Activated CD4-positive, alpha-beta T cell treated with anti-CD3 and anti-CD28 coated beads for 36 hours (primary cell): Measurements from ENCODE around the gene ERN1. TPM values are rescaled to one million over a fixed set of nuclear protein-coding genes. Genes with fewer than 3 reads are reported as not detected.
A peak's percentile ranks its signal among the peaks of the same experiment; 100 is the strongest.
"Not testable (repeated sequence)": the region's sequence is repeated elsewhere in the genome, so short reads cannot be mapped to it uniquely, and the experiment has no call there.

Experiments used
- ATAC-seq: fragments of 200-7000 bp; cut with Tn5 transposase; one replicate; pipeline ENCODE4 v1.10.0; 2021; ENCODE audit warnings: mild to moderate bottlenecking, moderate library complexity
- CTCF ChIA-PET: fragments of 350-600 bp; sonication (Branson Sonifier 250); formaldehyde crosslinking; loops from one replicate; lab custom pipeline; 2021; ENCODE audit warnings: antibody characterized with exemption; lab: Charles Lee
- POLR2A ChIA-PET: fragments of 350-600 bp; sonication (Branson Sonifier 250); formaldehyde crosslinking; loops from one replicate; lab custom pipeline; 2021; ENCODE audit warnings: antibody characterized with exemption, inconsistent platforms; lab: Charles Lee
- DNase-seq: peaks from one replicate; pipeline ENCODE4 v3.0.0-alpha.2; 2020
- H3K27ac Mint-ChIP-seq: one replicate; pipeline ENCODE4 v1.8.0; 2021; ENCODE audit warnings: mixed read lengths
- H3K27me3 Mint-ChIP-seq: one replicate; pipeline ENCODE4 v1.8.0; 2021; ENCODE audit warnings: mixed read lengths
- H3K36me3 Mint-ChIP-seq: one replicate; pipeline ENCODE4 v1.8.0; 2021; ENCODE audit warnings: low read depth, mixed read lengths
- H3K4me1 Mint-ChIP-seq: one replicate; pipeline ENCODE4 v1.8.0; 2021; ENCODE audit warnings: mixed read lengths
- H3K4me3 Mint-ChIP-seq: one replicate; pipeline ENCODE4 v1.8.0; 2021; ENCODE audit warnings: mild to moderate bottlenecking, moderate library complexity, mixed read lengths
- H3K9me3 Mint-ChIP-seq: one replicate; pipeline ENCODE4 v1.8.0; 2021; ENCODE audit warnings: low read depth, mixed read lengths
- intact Hi-C, 2 experiments: fragments of 100-400 bp; cut with DNase I in 1 of 2; cut with micrococcal nuclease in 1 of 2; formaldehyde crosslinking; loops; one replicate each; pipeline versions ENCODE4 v1.14.2 to v1.15.1; 2022 to 2024; cut with DNase I, micrococcal nuclease
- total RNA-seq, 2 experiments: library from RNA; stranded (reverse); gene quantifications; one replicate each; pipeline ENCODE4 v1.2.3, GENCODE V29; 2021

Gene ERN1
- 10 to 100 TPM; 23.7 to 26.8 TPM for total RNA-seq

GRCh38 chr17:64129765-64130558 lies at the start of gene ERN1:
ERN1 (minus strand) TSS chr17:64130144; CDS start chr17:64130029, 115 bp downstream.
- ChIA-PET CTCF (interaction anchor here (0.6 to 10.8 kb wide), 15 partner anchors 9 to 1429 kb away, joined by 3 to 362 read pairs (median 4); partner anchors contain the start of genes CD79B and ICAM2), POLR2A (interaction anchor here (0.6 to 4.0 kb wide), 9 partner anchors 9 to 375 kb away, joined by 3 to 24 read pairs (median 6); partner anchors contain the start of gene ICAM2)
- Mint-ChIP-seq H3K36me3 (peaks cover 7% of the 10 kb centered on the region), H3K27me3 (no peaks in the 10 kb centered on the region), H3K4me1 (peaks cover 54% of the 10 kb centered on the region), H3K9me3 (no peaks in the 10 kb centered on the region), H3K27ac (peak within 1 kb of the TSS; percentile 96), H3K4me3 (peak within 1 kb of the TSS; percentile 87)
- ATAC-seq (peak; percentile 84), DNase-seq (peak; percentile 97)
- intact Hi-C loops = loop anchor here (1.0 to 5.0 kb wide), 16 partner anchors 9 to 507 kb away; partner anchors contain the start of genes ICAM2 (in 2 of the 2), TEX2 (in 2 of the 2), CCDC47 (in 1 of the 2) and CEP95 (in 1 of the 2)

DNA sequence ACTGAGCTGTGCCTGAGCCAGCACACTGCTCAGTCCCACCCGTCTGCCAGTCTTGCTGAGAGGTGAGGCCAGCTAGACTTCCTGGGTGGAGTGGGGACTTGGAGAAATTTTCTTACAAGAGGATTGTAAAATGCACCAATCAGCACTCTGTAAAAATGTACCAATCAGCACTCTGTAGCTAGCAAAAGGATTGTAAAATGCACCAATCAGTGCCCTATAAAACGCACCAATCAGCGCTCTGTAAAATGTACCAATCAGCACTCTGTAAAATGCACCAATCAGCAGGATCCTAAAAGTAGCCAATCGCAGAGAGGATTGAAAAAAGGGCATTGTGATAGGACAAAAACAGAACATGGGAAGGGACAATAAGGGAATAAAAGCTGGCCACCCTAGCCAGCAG lies 49.1 kb upstream of the ERN1 start:
- H3K4me1 Mint-ChIP-seq, H3K4me3 Mint-ChIP-seq, ATAC-seq, intact Hi-C loops, H3K27me3 Mint-ChIP-seq, H3K27ac Mint-ChIP-seq, POLR2A ChIA-PET, DNase-seq, H3K9me3 Mint-ChIP-seq: not testable (repeated sequence)
- CTCF ChIA-PET = interaction anchor here (0.6 to 1.1 kb wide), 4 partner anchors 15 to 141 kb away, joined by 3 read pairs; no protein-coding TSS in a partner anchor
- H3K36me3 Mint-ChIP-seq = peaks cover 19% of the 10 kb centered on the region

GRCh38 chr17:64178011-64178825 lies 48.3 kb upstream of the ERN1 start:
- ChIA-PET CTCF (interaction anchor here (0.7 to 2.0 kb wide), 9 partner anchors 10 to 152 kb away, joined by 3 to 8 read pairs (median 3); no protein-coding TSS in a partner anchor), POLR2A (no interaction called here)
- Mint-ChIP-seq H3K4me1 (no peaks in the 10 kb centered on the region), H3K4me3 (no peak overlapping the region), H3K36me3 (peaks cover 19% of the 10 kb centered on the region), H3K27ac (no peak overlapping the region), H3K9me3 (no peaks in the 10 kb centered on the region), H3K27me3 (no peaks in the 10 kb centered on the region)
- DNase-seq (no peak), ATAC-seq (no peak)
- intact Hi-C loops = no loop called here

DNA sequence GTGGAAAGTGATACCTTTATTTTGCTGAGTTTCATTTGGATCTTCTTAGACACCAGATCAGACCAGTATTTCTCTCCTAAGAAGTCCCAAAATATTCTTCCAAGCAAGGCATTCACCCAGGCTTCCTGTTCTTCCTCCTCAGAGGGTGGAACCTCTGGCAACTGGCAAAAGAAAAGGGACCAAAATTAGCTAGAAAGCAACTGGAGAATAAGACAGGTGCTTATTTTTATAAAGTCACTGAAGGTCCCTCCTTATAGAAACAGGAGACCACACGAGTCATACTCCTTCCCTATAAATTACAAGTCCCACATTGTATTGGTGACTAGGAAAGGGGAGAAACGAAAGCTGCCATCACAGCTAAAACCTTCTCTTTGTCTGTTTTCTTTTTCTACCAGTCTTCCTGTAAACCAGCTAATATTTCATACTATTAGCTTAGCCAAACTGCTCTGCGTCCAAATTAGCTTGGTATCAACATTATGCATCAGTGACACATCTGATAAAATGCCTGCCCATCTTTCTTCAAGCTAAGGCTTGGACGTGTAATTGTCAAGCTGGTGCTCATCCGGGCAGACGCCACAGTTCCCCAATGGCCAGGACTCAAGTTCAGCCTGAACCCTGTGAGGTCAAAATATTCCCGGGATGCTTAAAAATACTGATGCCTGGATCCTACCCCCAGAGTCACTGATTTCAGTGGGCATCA lies 47.5 kb upstream of the ERN1 start:
- ChIA-PET CTCF (interaction anchor here (0.6 to 2.0 kb wide), 6 partner anchors 9 to 296 kb away, joined by 3 to 8 read pairs (median 3); no protein-coding TSS in a partner anchor), POLR2A (interaction anchor here (0.5 kb wide), 1 partner anchor 157 kb away, joined by 5 read pairs; the partner anchor contains the start of gene ICAM2)
- no peak for ATAC-seq
- Mint-ChIP-seq H3K27me3 (no peaks in the 10 kb centered on the region), H3K27ac (no peak overlapping the region), H3K9me3 (no peaks in the 10 kb centered on the region), H3K36me3 (peaks cover 21% of the 10 kb centered on the region), H3K4me3 (no peak overlapping the region), H3K4me1 (no peaks in the 10 kb centered on the region)
- no peak for DNase-seq
- intact Hi-C loops = no loop called here

GRCh38 chr17:64176556-64176955 lies 46.6 kb upstream of the ERN1 start:
- CTCF ChIA-PET = interaction anchor here (0.8 to 2.0 kb wide), 4 partner anchors 8 to 148 kb away, joined by 3 to 8 read pairs (median 5); no protein-coding TSS in a partner anchor

DNA sequence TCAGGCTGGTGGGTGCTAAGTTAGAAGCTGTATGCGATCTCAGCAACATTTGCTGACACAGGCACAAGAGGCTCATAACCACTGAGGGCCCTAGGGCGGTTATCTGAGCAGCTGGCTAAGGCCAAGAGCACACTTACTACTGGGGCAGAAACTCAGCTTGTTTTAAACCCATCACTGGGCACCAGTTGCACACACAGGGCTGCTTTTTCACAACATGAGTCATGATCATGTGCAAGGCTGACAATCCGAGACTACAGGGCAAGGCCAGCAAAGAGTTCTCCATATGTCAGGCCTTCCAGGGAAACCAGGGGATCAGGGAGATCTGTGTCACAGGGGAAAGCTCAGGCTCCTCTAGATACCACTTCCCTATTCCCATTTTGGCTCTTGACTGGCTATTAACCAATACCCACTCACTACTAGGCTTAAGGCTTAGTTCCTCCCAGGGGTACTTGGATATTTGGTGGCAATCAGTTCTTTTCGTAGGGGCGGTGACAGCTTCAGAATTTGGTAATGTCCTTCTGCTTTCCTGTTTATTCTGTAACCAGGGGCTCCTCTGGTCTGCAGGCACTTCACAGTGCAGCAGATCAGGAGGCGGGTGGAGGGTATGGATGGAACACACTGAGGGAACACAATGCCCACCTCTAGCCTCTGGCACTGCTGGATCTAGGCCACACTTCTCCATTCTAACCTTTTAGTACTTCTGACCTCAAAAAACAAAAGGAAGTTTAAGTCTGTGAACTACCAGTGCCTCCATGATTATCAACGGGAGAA lies 44.9 kb upstream of the ERN1 start:
- ChIA-PET POLR2A (no interaction called here), CTCF (interaction anchor here (1.8 kb wide), 1 partner anchor 26 kb away, joined by 7 read pairs; no protein-coding TSS in a partner anchor)
- no peaks in the 10 kb centered on the region for H3K4me1 Mint-ChIP-seq
- no peaks in the 10 kb centered on the region for H3K9me3 Mint-ChIP-seq
- DNase-seq (no peak), ATAC-seq (no peak)
- intact Hi-C loops = no loop called here
- no peak overlapping the region for H3K4me3 Mint-ChIP-seq
- peaks cover 31% of the 10 kb centered on the region for H3K36me3 Mint-ChIP-seq
- no peaks in the 10 kb centered on the region for H3K27me3 Mint-ChIP-seq
- no peak overlapping the region for H3K27ac Mint-ChIP-seq

More at GRCh38 chr17:64176556-64176955, 46.6 kb upstream of the ERN1 start:
- no peak overlapping the region for H3K4me3 Mint-ChIP-seq
- no peaks in the 10 kb centered on the region for H3K4me1 Mint-ChIP-seq
- H3K27me3 Mint-ChIP-seq = no peaks in the 10 kb centered on the region
- peaks cover 24% of the 10 kb centered on the region for H3K36me3 Mint-ChIP-seq
- DNase-seq (no peak), ATAC-seq (no peak)
- no peak overlapping the region for H3K27ac Mint-ChIP-seq
- POLR2A ChIA-PET = no interaction called here
- intact Hi-C loops = no loop called here
- no peaks in the 10 kb centered on the region for H3K9me3 Mint-ChIP-seq

GRCh38 chr17:64173646-64174045 lies 43.7 kb upstream of the ERN1 start:
- Mint-ChIP-seq H3K27me3 (no peaks in the 10 kb centered on the region), H3K27ac (no peak overlapping the region), H3K36me3 (peaks cover 22% of the 10 kb centered on the region), H3K9me3 (no peaks in the 10 kb centered on the region), H3K4me3 (no peak overlapping the region), H3K4me1 (no peaks in the 10 kb centered on the region)
- ATAC-seq (no peak), DNase-seq (no peak)
- intact Hi-C loops = no loop called here
- ChIA-PET POLR2A (no interaction called here), CTCF (no interaction called here)

GRCh38 chr17:64172510-64172909 lies 42.6 kb upstream of the ERN1 start:
- no peak overlapping the region for H3K27ac Mint-ChIP-seq
- H3K9me3 Mint-ChIP-seq = no peaks in the 10 kb centered on the region
- ATAC-seq (no peak), DNase-seq (no peak)
- intact Hi-C loops = no loop called here
- no peaks in the 10 kb centered on the region for H3K27me3 Mint-ChIP-seq
- H3K36me3 Mint-ChIP-seq = peaks cover 20% of the 10 kb centered on the region
- H3K4me3 Mint-ChIP-seq = no peak overlapping the region
- ChIA-PET POLR2A (no interaction called here), CTCF (no interaction called here)
- no peaks in the 10 kb centered on the region for H3K4me1 Mint-ChIP-seq

- H3K4me1 Mint-ChIP-seq = no peaks in the 10 kb centered on the region
- no peak for ATAC-seq
- CTCF ChIA-PET = no interaction called here
- POLR2A ChIA-PET = no interaction called here
- no peaks in the 10 kb centered on the region for H3K27me3 Mint-ChIP-seq
- peaks cover 22% of the 10 kb centered on the region for H3K36me3 Mint-ChIP-seq
- H3K4me3 Mint-ChIP-seq = no peak overlapping the region
- intact Hi-C loops = no loop called here
- no peak for DNase-seq
- no peak overlapping the region for H3K27ac Mint-ChIP-seq
- H3K9me3 Mint-ChIP-seq = no peaks in the 10 kb centered on the region
Observed at GRCh38 chr17:64171041-64171440, 41.1 kb upstream of the ERN1 start.

GRCh38 chr17:64170286-64170685 lies 40.3 kb upstream of the ERN1 start:
- no peak for DNase-seq
- H3K4me3 Mint-ChIP-seq = no peak overlapping the region
- H3K36me3 Mint-ChIP-seq = peaks cover 22% of the 10 kb centered on the region
- no peak for ATAC-seq
- ChIA-PET POLR2A (no interaction called here), CTCF (interaction anchor here (0.9 kb wide), 1 partner anchor 65 kb away, joined by 3 read pairs; no protein-coding TSS in a partner anchor)
- H3K4me1 Mint-ChIP-seq = no peaks in the 10 kb centered on the region
- intact Hi-C loops = no loop called here
- H3K27me3 Mint-ChIP-seq = no peaks in the 10 kb centered on the region
- no peak overlapping the region for H3K27ac Mint-ChIP-seq
- no peaks in the 10 kb centered on the region for H3K9me3 Mint-ChIP-seq
